HUES48 (cell line): ENCODE results near the gene DCDC1.

Experiments
- H3K27ac ChIP-seq: one replicate; pipeline ENCODE4 v1.7.0; 2013; ENCODE audit warnings: low read depth, low read length, inconsistent platforms
- H3K27me3 ChIP-seq: 2 replicates; pipeline ENCODE4 v1.6.1; 2013; ENCODE audit warnings: mild to moderate bottlenecking, low read length; ENCODE audit not compliant: control insufficient read depth, insufficient read depth
- H3K36me3 ChIP-seq: 2 replicates; pipeline ENCODE4 v1.6.1; 2013; ENCODE audit warnings: low read length; ENCODE audit not compliant: control insufficient read depth, insufficient read depth
- H3K4me1 ChIP-seq: 2 replicates; pipeline ENCODE4 v1.6.1; 2013; ENCODE audit warnings: mild to moderate bottlenecking, low read length; ENCODE audit not compliant: control insufficient read depth, insufficient read depth
- H3K4me3 ChIP-seq: 2 replicates; pipeline ENCODE4 v1.5.1; 2013; ENCODE audit warnings: mild to moderate bottlenecking, low read depth, low read length
- H3K9ac ChIP-seq: 2 replicates; pipeline ENCODE4 v1.6.1; 2013; ENCODE audit warnings: mild to moderate bottlenecking, low read depth, low read length, moderate library complexity
- H3K9me3 ChIP-seq: 2 replicates; pipeline ENCODE4 v1.6.1; 2013; ENCODE audit warnings: low read length; ENCODE audit not compliant: control insufficient read depth, insufficient read depth

The DCDC1 gene

GRCh38 chr11:31132531-31133421 is 236.8 kb downstream of the DCDC1 start:
- Histone ChIP-seq H3K36me3 (no peaks in the 10 kb centered on the region), H3K4me3 (no peak overlapping the region), H3K9me3 (no peaks in the 10 kb centered on the region), H3K27me3 (no peaks in the 10 kb centered on the region), H3K9ac (no peak overlapping the region), H3K4me1 (peaks cover 4% of the 10 kb centered on the region), H3K27ac (no peak overlapping the region)

DNA sequence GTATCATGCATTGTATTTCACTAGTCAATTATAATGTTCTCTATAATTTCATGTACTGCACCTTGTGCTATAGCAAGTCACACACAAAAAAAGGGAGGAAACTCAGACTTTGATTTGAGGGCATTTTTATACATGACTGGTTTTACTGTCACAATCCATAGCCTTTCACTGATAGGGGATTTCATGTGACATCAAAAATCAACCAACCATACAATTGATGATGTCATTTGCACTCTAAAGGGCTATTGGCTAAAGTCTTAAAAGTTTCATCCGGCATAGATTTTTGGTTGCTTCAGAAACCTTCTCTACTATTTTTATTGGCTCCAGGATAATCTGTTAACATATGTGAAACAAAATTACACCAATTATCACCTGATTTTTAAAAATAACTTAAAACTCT is 237.8 kb downstream of the DCDC1 start:
- H3K9me3 ChIP-seq = no peaks in the 10 kb centered on the region
- H3K4me1 ChIP-seq = peaks cover 11% of the 10 kb centered on the region
- H3K4me3 ChIP-seq = no peak overlapping the region
- H3K27ac ChIP-seq = no peak overlapping the region
- no peaks in the 10 kb centered on the region for H3K27me3 ChIP-seq
- H3K9ac ChIP-seq = no peak overlapping the region
- no peaks in the 10 kb centered on the region for H3K36me3 ChIP-seq

DNA sequence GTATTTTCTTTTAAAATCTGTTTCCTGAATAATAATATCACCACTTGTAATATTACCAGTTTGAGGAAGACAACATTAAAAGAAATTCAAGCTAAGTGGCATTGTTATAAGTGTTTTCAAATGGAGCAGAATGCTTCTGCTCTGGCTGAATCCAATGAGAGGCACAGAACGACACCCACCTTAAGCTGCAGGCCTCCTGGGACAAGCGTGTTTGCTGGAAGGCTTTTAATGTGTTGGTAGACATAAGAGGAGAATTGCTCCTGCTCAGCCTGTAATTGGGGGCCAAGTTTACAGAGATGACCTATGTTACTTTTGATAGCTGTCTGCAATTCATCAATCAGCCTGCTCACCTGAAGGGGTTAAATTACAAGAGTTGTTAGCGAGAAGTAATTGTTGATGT is 242.2 kb downstream of the DCDC1 start:
- Histone ChIP-seq H3K27ac (no peak overlapping the region), H3K9ac (no peak overlapping the region), H3K4me1 (peaks cover 22% of the 10 kb centered on the region), H3K9me3 (no peaks in the 10 kb centered on the region), H3K27me3 (no peaks in the 10 kb centered on the region), H3K36me3 (no peaks in the 10 kb centered on the region), H3K4me3 (no peak overlapping the region)

- H3K4me1 ChIP-seq = peaks cover 29% of the 10 kb centered on the region
- H3K4me3 ChIP-seq = no peak overlapping the region
- H3K36me3 ChIP-seq = no peaks in the 10 kb centered on the region
- no peak overlapping the region for H3K9ac ChIP-seq
- H3K27ac ChIP-seq = no peak overlapping the region
- no peaks in the 10 kb centered on the region for H3K9me3 ChIP-seq
- no peaks in the 10 kb centered on the region for H3K27me3 ChIP-seq
Observed at GRCh38 chr11:31120428-31120827, 249.1 kb downstream of the DCDC1 start.

GRCh38 chr11:31118566-31118965 is 251.0 kb downstream of the DCDC1 start:
- no peak overlapping the region for H3K27ac ChIP-seq
- H3K36me3 ChIP-seq = no peaks in the 10 kb centered on the region
- H3K9me3 ChIP-seq = no peaks in the 10 kb centered on the region
- no peaks in the 10 kb centered on the region for H3K27me3 ChIP-seq
- peaks cover 24% of the 10 kb centered on the region for H3K4me1 ChIP-seq
- H3K9ac ChIP-seq = no peak overlapping the region
- H3K4me3 ChIP-seq = no peak overlapping the region

DNA sequence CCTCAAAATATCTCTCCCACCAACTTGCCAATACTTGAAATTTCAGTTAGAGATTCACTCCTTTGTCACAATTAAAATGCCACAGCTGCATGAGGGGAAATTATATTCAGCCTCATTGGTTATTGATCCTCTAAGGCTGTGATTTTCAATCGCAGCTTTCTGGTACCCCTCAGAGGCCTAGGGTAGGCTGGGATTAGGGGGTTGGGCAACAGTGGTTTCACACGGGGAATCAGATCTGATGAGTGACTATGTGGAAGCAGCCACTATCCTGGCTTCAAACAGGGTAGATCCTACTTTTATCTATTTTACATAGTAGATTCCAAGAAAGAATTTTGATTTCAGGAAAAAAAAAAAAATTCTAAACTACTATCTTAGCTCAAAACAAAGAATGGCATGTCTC is 252.5 kb downstream of the DCDC1 start:
- Histone ChIP-seq H3K27me3 (no peaks in the 10 kb centered on the region), H3K4me3 (no peak overlapping the region), H3K36me3 (no peaks in the 10 kb centered on the region), H3K9ac (no peak overlapping the region), H3K27ac (no peak overlapping the region), H3K4me1 (peaks cover 19% of the 10 kb centered on the region), H3K9me3 (no peaks in the 10 kb centered on the region)

GRCh38 chr11:31114442-31114841 is 255.1 kb downstream of the DCDC1 start:
- Histone ChIP-seq H3K27me3 (no peaks in the 10 kb centered on the region), H3K9ac (no peak overlapping the region), H3K36me3 (no peaks in the 10 kb centered on the region), H3K9me3 (no peaks in the 10 kb centered on the region), H3K27ac (no peak overlapping the region), H3K4me1 (peaks cover 14% of the 10 kb centered on the region), H3K4me3 (no peak overlapping the region)

- H3K4me3 ChIP-seq = no peak overlapping the region
- H3K36me3 ChIP-seq = no peaks in the 10 kb centered on the region
- H3K9ac ChIP-seq = no peak overlapping the region
- no peak overlapping the region for H3K27ac ChIP-seq
- H3K4me1 ChIP-seq = peaks cover 7% of the 10 kb centered on the region; the same call in 1 of the 2 replicates
- H3K9me3 ChIP-seq = no peaks in the 10 kb centered on the region
- no peaks in the 10 kb centered on the region for H3K27me3 ChIP-seq
Observed at GRCh38 chr11:31110830-31111229, 258.7 kb downstream of the DCDC1 start.

GRCh38 chr11:31109446-31109845 is 260.1 kb downstream of the DCDC1 start:
- Histone ChIP-seq H3K27ac (no peak overlapping the region), H3K4me1 (peaks cover 7% of the 10 kb centered on the region; the same call in 1 of the 2 replicates), H3K27me3 (no peaks in the 10 kb centered on the region), H3K4me3 (no peak overlapping the region), H3K9ac (no peak overlapping the region), H3K36me3 (no peaks in the 10 kb centered on the region), H3K9me3 (no peaks in the 10 kb centered on the region)

DNA sequence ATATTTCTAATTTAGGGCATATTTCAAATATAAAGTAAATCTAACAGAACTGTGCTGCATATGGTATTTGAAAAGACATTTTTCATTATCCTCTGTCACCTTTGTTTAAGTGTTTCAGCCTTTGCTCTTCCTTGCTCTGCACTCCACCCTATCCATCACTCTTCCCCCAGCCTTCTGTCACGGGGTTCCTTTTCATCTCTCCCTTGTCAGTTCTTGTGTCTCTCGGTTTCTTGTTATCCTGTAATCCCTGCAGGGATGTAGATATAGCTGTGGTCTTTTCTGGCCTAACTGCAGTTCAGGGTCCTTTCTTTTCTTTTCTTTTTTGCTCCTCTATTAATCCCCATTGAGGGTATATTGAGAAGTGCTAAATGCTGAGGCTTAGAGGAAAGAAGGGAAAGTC is 261.9 kb downstream of the DCDC1 start:
- no peaks in the 10 kb centered on the region for H3K36me3 ChIP-seq
- no peak overlapping the region for H3K4me3 ChIP-seq
- no peaks in the 10 kb centered on the region for H3K27me3 ChIP-seq
- H3K9ac ChIP-seq = no peak overlapping the region
- peaks cover 7% of the 10 kb centered on the region; the same call in 1 of the 2 replicates for H3K4me1 ChIP-seq
- no peak overlapping the region for H3K27ac ChIP-seq
- no peaks in the 10 kb centered on the region for H3K9me3 ChIP-seq

GRCh38 chr11:31106968-31107576 is 262.5 kb downstream of the DCDC1 start:
- Histone ChIP-seq H3K9ac (no peak overlapping the region), H3K9me3 (no peaks in the 10 kb centered on the region), H3K27ac (no peak overlapping the region), H3K4me1 (peaks cover 7% of the 10 kb centered on the region; the same call in 1 of the 2 replicates), H3K4me3 (no peak overlapping the region), H3K27me3 (no peaks in the 10 kb centered on the region), H3K36me3 (no peaks in the 10 kb centered on the region)
